HT1080 (cell line): ENCODE results near the gene DNAJC8. TPM values are rescaled to one million over a fixed set of nuclear protein-coding genes. Genes with fewer than 3 reads are reported as not detected.
A peak's percentile ranks its signal among the peaks of the same experiment; 100 is the strongest.

Experiments
- DNase-seq: peaks from one replicate; pipeline ENCODE4 v3.0.0-alpha.2; 2015; ENCODE audit warnings: low read depth
- total RNA-seq: library from RNA; depleted of rRNA; stranded (reverse); fragments of >200 nt; shearing (Covaris generic); gene quantifications from 2 replicates; pipeline ENCODE4 v1.2.3, GENCODE V29; 2014

The DNAJC8 gene
- total RNA-seq, 1 experiment from 2014 or later: 85.2 TPM

DNA sequence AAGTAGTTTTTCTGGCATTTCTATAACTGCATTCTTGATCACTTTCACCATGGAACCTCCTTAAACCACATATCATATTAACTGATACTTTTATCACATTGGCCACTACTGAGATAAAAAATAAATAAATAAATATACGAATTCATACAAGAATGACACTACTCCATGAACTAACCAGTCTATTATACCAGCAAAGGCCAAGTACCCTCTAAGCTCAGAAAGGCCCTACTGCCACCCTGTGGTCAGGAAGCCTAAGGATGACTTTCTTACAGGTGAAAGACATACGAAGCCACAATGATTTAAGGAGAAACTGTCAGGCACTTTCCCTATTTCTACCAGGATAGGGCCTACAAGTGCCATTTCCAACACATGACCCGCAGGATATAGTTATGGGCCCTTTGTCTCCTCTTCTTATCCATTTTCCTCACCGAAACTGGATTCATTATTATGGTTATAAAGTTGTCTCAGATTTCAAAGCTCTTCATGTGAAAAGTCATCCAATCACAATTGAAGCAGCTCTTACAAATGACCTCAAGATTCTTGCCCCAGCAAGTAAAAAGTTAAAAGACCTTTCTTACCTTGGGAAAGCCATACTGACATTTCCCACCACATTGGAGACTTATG is 23.9 kb downstream of the DNAJC8 start:
- peak; percentile 64 for DNase-seq

- DNase-seq: no peak
Measured at GRCh38 chr1:28205243-28205642, 27.6 kb downstream of the DNAJC8 start.

DNA sequence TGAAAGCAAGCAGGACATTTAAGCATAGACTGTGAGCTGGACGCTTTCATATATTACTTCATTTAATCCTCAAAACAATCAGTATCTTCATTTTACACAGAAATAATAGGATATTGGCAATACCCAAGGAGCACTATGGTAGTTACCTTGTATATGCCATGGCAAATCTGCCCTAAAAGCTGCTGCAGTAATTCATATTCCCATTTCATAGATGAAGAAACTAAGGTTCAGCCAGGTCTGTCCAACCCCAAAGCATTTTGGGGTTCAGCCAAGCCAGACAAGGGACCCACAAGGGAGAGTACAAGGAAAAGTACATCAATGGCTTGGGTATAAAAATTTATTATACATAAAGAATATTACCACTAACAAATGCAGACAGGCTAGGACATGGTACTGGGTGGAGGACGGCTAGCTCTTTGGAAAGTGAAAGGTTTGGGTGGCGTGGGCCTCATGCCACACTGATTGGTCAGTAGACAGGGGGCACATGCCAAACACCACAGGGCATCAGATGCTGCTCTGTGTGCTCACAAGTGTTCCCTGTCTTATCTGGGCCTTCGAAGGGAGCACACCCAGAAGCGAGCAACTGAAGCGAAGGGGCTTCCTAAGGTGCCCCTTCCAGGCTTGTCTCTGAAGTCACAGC is 32.5 kb downstream of the DNAJC8 start:
- DNase-seq: no peak

- DNase-seq: no peak
Measured at GRCh38 chr1:28199328-28200233, 33.2 kb downstream of the DNAJC8 start.

DNA sequence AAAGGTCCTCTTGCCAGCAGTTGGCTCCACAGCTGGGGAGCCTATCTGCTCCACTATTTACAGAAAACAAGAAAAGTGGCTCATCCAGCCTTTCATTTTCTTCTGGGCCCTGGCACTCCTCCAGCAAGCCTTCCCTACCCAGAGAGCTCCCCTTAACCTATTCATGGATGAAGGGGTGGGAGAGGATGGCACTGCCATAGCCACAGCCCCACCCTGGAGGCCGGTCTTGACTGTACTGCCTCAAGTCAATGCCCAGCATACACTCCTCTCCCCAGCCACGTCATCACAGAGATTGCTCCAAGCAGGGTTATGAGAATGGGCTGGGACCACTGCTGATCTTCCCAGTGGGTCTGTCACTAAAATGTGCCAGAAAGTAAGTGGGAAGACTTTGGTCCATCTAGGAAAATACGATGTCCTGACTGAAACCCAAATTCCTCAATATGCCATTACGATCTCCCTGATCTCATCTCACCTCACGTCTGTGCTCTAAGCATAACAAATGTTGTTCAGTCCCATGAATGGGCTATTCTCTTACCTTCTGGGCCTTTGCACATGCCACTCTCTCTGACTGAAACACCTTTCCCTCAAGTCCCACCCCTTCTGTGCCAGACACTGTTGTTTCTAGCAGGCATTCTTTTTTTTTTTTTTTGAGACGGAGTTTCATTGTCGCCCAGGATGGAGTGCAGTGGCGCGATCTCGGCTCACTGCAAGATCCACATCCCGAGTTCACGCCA is 35.0 kb downstream of the DNAJC8 start:
- no peak for DNase-seq

- no peak for DNase-seq
Measured at GRCh38 chr1:28196330-28196729, 36.5 kb downstream of the DNAJC8 start.

GRCh38 chr1:28195780-28196179 is 37.0 kb downstream of the DNAJC8 start:
- DNase-seq: no peak

- no peak for DNase-seq
Measured at GRCh38 chr1:28194326-28195035, 38.3 kb downstream of the DNAJC8 start.

DNA sequence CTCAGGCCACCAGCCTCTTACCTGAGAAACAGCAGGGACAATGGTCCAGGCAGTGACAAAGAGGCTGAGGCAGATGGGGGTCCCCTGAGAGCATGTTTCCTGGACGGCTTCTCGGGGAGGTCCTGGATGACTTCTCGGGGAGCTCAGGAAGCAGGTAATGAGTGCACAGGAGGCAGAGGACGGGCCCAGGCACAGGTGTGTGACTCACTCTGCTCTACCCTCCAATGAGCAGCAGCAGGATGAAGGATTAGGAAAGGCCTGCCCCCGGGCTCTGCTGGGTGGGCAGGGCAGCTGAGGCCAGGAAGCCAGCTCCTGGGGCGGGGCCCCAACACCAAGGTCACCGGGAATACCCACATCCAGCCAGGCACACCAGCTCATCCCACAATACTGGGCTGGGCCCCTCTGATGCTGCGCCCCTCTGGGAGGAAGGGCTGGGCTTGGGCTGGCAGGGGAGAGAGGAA is 39.1 kb downstream of the DNAJC8 start:
- DNase-seq: no peak

DNA sequence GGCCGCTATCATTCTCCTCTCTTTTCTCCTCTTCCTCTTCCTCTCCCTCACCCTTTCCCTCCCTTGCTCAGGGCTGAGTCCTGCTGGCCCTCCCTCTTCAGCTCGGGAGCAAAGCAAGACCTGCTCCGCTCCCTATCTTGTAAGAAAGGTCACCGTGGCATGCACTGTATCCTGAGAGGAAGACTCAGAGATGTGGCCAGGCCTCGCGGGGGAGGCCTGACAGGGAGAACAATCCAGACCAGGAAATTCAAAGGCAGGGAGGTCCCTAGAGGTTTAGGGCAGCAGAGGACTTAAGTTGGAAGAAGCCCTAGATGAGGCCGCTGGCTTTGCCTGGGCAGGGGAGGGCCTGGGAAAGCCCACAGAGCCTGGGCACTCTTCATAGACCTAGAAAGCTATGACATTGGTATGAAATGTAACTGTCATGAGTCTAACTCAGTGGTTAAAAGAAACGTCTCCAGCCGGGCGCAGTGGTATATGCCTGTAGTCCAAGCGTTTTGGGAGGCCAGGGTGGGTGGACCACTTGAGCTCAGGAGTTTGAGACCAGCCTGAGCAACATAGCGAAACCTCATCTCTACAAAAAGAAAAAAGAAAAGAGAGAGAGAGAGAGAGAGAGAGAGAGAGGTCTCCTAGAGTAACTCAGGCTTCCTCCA is 41.7 kb downstream of the DNAJC8 start:
- DNase-seq: no peak

DNA sequence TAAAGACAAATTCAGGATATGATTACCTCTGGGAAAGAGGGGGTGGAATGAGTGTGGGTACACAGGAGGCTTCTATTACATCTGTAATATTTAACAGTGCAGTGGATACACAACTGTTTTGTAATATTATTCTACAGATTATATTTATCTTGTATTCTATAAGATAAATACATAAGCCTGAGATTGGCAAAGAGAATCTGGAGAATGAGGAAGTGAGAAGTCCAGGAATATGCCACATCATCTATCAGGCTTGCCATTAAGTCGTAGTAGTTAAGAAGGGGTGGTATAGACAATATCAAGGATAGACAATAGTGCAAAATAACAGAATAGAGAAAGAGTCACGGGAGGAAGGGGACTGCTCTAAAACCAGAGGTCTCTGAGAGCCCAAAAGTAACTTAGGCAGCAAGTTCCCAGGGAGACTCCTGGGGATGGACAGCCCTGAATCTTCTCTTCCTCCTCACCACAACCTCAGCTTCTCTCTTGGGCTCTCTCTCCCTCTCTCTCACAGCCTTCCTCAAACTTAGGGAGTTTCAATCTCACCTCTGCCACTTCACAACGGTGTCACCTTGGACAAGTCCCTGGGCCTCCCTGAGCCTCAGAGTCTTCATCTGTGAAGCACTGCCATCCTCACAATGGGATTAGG is 42.4 kb downstream of the DNAJC8 start:
- no peak for DNase-seq

GRCh38 chr1:28185071-28185470 is 47.8 kb downstream of the DNAJC8 start:
- no peak for DNase-seq

DNA sequence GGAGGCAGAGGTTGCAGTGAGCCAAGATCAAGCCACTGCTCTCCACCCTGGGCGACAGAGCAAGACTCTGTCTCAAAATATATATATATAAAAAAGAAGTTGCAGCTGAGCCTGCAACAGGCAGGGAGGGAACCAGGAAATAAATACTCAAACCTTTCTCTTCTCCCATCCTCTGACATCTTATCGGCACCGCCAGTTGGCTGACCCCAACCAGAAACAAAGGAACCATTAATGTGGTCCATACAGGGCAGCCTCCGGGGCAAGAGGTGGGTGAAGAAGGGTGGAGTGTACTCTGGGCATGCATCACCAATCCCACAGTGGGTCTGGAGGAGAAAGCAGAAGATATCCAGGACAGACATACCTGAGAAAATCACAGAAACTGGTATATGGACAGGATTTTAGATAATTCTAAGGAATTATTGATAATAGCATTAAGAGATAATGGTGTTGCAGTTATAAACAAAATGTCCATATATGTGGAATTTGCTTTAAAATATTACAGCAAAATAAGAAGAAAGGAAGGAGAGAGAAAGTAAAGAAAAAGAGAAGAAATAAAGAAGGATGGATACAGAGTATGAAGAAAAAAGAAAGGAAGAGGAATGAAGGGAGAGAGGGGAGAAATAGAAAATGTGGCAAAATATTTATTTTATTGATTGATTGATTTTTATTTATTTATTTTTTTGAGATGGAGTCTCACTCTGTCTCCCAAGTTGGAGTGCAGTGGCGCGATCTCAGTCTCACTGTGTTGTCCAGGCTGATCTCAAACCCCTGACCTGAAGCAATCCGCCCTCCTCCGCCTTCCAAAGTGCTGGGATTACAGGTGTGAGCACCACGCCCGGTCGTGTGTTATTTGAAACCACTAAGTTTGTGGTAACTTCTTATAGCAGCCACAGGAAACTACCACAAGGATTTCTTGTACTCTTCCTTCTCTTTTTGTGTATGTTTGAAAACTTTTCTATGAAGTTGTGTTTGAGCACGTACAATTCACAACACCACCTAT is 52.2 kb downstream of the DNAJC8 start:
- DNase-seq: no peak

GRCh38 chr1:28178690-28179485 is 53.9 kb downstream of the DNAJC8 start:
- DNase-seq: no peak

- DNase-seq: no peak
Measured at GRCh38 chr1:28176492-28177470, 56.0 kb downstream of the DNAJC8 start, which contains the start of gene PTAFR. TSS of gene PTAFR (minus strand) at chr1:28176690. CDS start at chr1:28151021, 25,669 bp downstream.

DNA sequence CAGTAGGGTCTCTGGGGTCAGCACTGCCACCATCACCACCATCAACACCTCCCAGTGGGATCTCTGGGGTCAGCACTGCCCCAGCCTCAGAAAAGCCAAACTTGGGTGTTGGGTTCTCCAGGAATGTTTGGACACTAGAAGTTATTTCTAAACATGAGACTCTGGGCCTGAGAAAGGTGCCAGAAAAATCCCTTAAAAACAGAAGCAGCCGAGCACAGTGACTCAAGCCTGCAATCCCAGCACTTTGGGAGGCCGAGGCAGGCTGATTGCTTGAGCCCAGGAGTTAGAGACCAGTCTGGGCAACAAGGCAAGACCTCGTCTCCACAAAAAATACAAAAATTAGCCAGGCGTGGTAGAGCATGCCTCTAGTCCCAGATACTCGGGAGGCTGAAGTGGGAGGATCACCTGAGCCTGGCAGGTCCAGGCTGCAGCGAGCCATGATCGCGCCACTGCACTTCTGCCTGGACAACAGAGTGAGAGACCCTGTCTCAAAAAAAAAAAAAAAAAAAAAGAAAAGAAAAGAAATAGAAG is 56.8 kb downstream of the DNAJC8 start:
- DNase-seq: no peak
